Keratinocyte (primary cell): ENCODE data around the gene SPATS2. TPM values are rescaled to one million over a fixed set of nuclear protein-coding genes. Genes with fewer than 3 reads are reported as not detected.

Source experiments
- DNase-seq: peaks from one replicate; pipeline ENCODE4 v3.0.0-alpha.2; 2011; ENCODE audit warnings: low read depth, missing footprints, low spot score
- FAIRE-seq: peaks from 2 replicates; lab custom pipeline; 2011; peaks lifted over from hg19 to GRCh38; lab: Jason Lieb, UNC
- H2AFZ ChIP-seq: 2 replicates; pipeline ENCODE4 v1.6.0; 2012; ENCODE audit warnings: low read length, control low read depth, inconsistent platforms; ENCODE audit not compliant: control insufficient read depth
- H3K27ac ChIP-seq: 2 replicates; pipeline ENCODE4 v1.5.1; 2011; ENCODE audit warnings: low read length; ENCODE audit not compliant: control insufficient read depth, insufficient read depth
- H3K27me3 ChIP-seq: 3 replicates; pipeline ENCODE4 v1.6.0; 2011; ENCODE audit warnings: low read length; ENCODE audit not compliant: control insufficient read depth, insufficient read depth; ENCODE audit errors: extremely low read depth
- H3K36me3 ChIP-seq, 2 experiments: 2 replicates in 1 of 2; 3 replicates in 1 of 2; pipeline ENCODE4 v1.5.1; 2011; ENCODE audit warnings: low read length in 2 of 2, mild to moderate bottlenecking in 1 of 2; ENCODE audit not compliant: control insufficient read depth in 2 of 2, insufficient read depth in 2 of 2; ENCODE audit errors: extremely low read depth in 1 of 2
- H3K4me1 ChIP-seq: 3 replicates; pipeline ENCODE4 v1.5.1; 2011; ENCODE audit warnings: low read length; ENCODE audit not compliant: control insufficient read depth, insufficient read depth; ENCODE audit errors: extremely low read depth
- H3K4me2 ChIP-seq: 3 replicates; pipeline ENCODE4 v1.6.0; 2011; ENCODE audit warnings: low read depth, low read length; ENCODE audit not compliant: control insufficient read depth, insufficient read depth; ENCODE audit errors: extremely low read depth
- H3K4me3 ChIP-seq, 3 experiments: fragments of 200-600 bp in 1 of 3; sonication (generic) in 1 of 3; 2 replicates in 2 of 3; 3 replicates in 1 of 3; pipeline ENCODE4 v1.5.1; 2011 to 2016; ENCODE audit warnings: low read length in 3 of 3, mild to moderate bottlenecking in 3 of 3, control low read depth in 2 of 3, inconsistent platforms in 1 of 3, low read depth in 1 of 3, mixed read lengths in 1 of 3, mixed run types in 1 of 3, moderate library complexity in 1 of 3; ENCODE audit not compliant: control insufficient read depth in 2 of 3, insufficient read depth in 2 of 3; ENCODE audit errors: extremely low read depth in 1 of 3
- H3K79me2 ChIP-seq: 2 replicates; pipeline ENCODE4 v1.6.0; 2012; ENCODE audit warnings: low read length; ENCODE audit not compliant: control insufficient read depth, insufficient read depth
- H3K9ac ChIP-seq: 3 replicates; pipeline ENCODE4 v1.6.0; 2011; ENCODE audit warnings: low read length; ENCODE audit not compliant: control insufficient read depth, insufficient read depth; ENCODE audit errors: extremely low read depth
- H3K9me1 ChIP-seq: 3 replicates; pipeline ENCODE4 v1.6.0; 2011; ENCODE audit warnings: low read length; ENCODE audit not compliant: control insufficient read depth, insufficient read depth; ENCODE audit errors: extremely low read depth
- H3K9me3 ChIP-seq: 2 replicates; pipeline ENCODE4 v1.5.1; 2012; ENCODE audit warnings: low read depth, low read length; ENCODE audit not compliant: control insufficient read depth
- H4K20me1 ChIP-seq: 3 replicates; pipeline ENCODE4 v1.6.0; 2011; ENCODE audit warnings: low read length; ENCODE audit not compliant: control insufficient read depth, insufficient read depth; ENCODE audit errors: extremely low read depth
- CTCF ChIP-seq, 3 experiments: IDR thresholded peaks in 1 of 3; conservative IDR thresholded peaks in 1 of 3; optimal IDR thresholded peaks in 1 of 3; 2 replicates in 2 of 3; 3 replicates in 1 of 3; pipeline versions ENCODE3 to v1.5.1; 2011; ENCODE audit warnings: low read length in 3 of 3, mild to moderate bottlenecking in 3 of 3, moderate library complexity in 2 of 3, control low read depth in 1 of 3, inconsistent platforms in 1 of 3; ENCODE audit not compliant: insufficient read depth in 2 of 3; ENCODE audit errors: extremely low read depth in 1 of 3
- EZH2 ChIP-seq: IDR thresholded peaks from one replicate; pipeline ENCODE4 v1.6.1; 2012; ENCODE audit warnings: inconsistent platforms, mild to moderate bottlenecking, low read length, moderate library complexity
- dilution Hi-C: fragments of 300-500 bp; cut with MboI; formaldehyde crosslinking; loops from one replicate; pipeline ENCODE4 v1.7.0; 2020; ENCODE audit warnings: low sequenced_read_pairs; ENCODE audit not compliant: extremely low pct_ligation_motif_present
- polyA plus RNA-seq, 5 experiments: library from polyadenylated mRNA; depleted of rRNA in 3 of 5; stranded (reverse) in 3 of 5; stranded (forward) in 1 of 5; unstranded in 1 of 5; fragments of >200 nt; gene quantifications; 1 replicate in 1 of 5; 2 replicates in 3 of 5; 3 replicates in 1 of 5; pipeline versions ENCODE4 v1.2.1 to v1.2.3, GENCODE V29; 2011 to 2012; ENCODE audit warnings: missing spikeins in 2 of 5, low read depth in 1 of 5, low replicate concordance in 1 of 5

The SPATS2 gene
- polyA plus RNA-seq, 1 donor (not counting 4 experiments of a cell fraction or from before 2014, with no cell fraction given) = 47.9 TPM

GRCh38 chr12:49456131-49456679 lies 88.9 kb downstream of the SPATS2 start:
- no peaks in the 10 kb centered on the region for H3K4me1 ChIP-seq
- no peak overlapping the region for H3K9ac ChIP-seq
- TF ChIP-seq CTCF (optimal IDR thresholded peaks at IDR 0.05 in 1 of 3, IDR thresholded peaks at IDR 0.05 in 1 of 3, conservative IDR thresholded peaks at IDR 0.05 in 1 of 3; ENCODE audit: extremely low read depth in 1 of 3, insufficient read depth in 2 of 3, low read length in 3 of 3) = no peak
- TF ChIP-seq EZH2 = no peak
- no peak overlapping the region for H2AFZ ChIP-seq
- no peak overlapping the region for H3K4me2 ChIP-seq
- no peak overlapping the region for H3K4me3 ChIP-seq
- H3K79me2 ChIP-seq = peaks cover 25% of the 10 kb centered on the region
- H3K9me1 ChIP-seq = no peaks in the 10 kb centered on the region
- no peak for DNase-seq
- H4K20me1 ChIP-seq = no peaks in the 10 kb centered on the region
- H3K27ac ChIP-seq = no peak overlapping the region
- no peaks in the 10 kb centered on the region for H3K27me3 ChIP-seq
- dilution Hi-C loops = no loop called here
- H3K9me3 ChIP-seq = no peaks in the 10 kb centered on the region
- H3K36me3 ChIP-seq = peaks cover 0 to 1% of the 10 kb centered on the region in 2 experiments
- no peak for FAIRE-seq

- no peak overlapping the region for H3K4me2 ChIP-seq
- H2AFZ ChIP-seq = no peak overlapping the region
- no peak for DNase-seq
- dilution Hi-C loops = no loop called here
- no peak for TF ChIP-seq EZH2
- no peak for TF ChIP-seq CTCF (optimal IDR thresholded peaks at IDR 0.05 in 1 of 3, IDR thresholded peaks at IDR 0.05 in 1 of 3, conservative IDR thresholded peaks at IDR 0.05 in 1 of 3; ENCODE audit: extremely low read depth in 1 of 3, insufficient read depth in 2 of 3, low read length in 3 of 3)
- no peak overlapping the region for H3K9ac ChIP-seq
- no peaks in the 10 kb centered on the region for H3K9me3 ChIP-seq
- no peaks in the 10 kb centered on the region for H3K4me1 ChIP-seq
- H3K4me3 ChIP-seq = no peak overlapping the region
- FAIRE-seq = no peak
- H3K79me2 ChIP-seq = peaks cover 13% of the 10 kb centered on the region
- peaks cover 3 to 6% of the 10 kb centered on the region in 2 experiments for H3K36me3 ChIP-seq
- no peak overlapping the region for H3K27ac ChIP-seq
- H3K9me1 ChIP-seq = no peaks in the 10 kb centered on the region
- H3K27me3 ChIP-seq = no peaks in the 10 kb centered on the region
- no peaks in the 10 kb centered on the region for H4K20me1 ChIP-seq
These were observed 91.6 kb downstream of the SPATS2 start for GRCh38 chr12:49458816-49459215.
